ENCODE data around the gene UBE3B. TPM values are rescaled to one million over a fixed set of nuclear protein-coding genes. Genes with fewer than 3 reads are reported as not detected.

UBE3B gene
- polyA plus RNA-seq, 1 donor (not counting 4 experiments of a cell fraction or from before 2014, with no cell fraction given), result 27.1 TPM

DNA sequence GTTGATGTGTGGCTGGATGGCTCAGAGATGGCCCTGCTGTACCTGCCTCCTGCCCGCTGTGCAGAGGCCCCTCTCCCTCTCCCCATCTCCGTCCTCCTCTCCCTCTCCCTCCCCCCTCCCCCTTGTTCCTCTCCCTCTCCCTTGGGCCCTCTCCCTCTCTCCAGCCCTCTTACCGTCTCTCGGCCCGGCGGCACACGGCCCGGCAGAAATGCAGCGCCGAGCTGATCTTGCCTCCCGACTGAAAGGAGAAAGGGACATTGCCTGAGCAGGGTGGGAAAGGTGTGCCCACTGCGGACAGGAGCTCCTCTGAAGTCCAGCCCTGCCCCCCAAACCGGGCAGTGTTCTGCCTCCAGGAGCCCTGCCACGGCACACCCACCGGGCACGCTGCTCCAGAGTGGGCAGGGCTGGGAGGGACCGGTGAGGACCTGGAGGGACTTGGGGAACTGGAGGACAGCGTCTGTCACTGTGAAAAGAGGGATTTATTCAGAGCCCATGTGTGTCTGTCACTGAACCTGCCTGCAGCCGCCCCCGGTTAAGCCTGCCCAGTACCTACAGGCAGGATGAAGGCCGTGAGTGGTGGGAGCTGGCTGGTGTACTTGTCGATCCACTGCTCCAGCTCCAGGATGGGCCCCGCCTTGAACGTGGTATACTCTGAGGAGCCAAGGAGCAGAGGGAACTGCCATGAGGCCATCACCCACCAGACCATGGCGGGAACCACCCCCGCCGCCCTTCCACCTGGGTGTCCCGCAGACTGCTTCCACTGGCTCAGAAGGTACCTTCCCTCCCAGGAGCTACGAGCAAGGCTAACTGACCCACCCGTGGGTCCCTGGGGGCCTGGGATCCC is 83.7 kb downstream of the UBE3B start:
- Histone ChIP-seq H3K9me1 (ENCODE audit: control insufficient read depth, extremely low read depth, insufficient read depth, low read length) (no peaks in the 10 kb centered on the region), H3K27me3 (ENCODE audit: control insufficient read depth, extremely low read depth, insufficient read depth, low read length) (no peaks in the 10 kb centered on the region), H3K4me3 (ENCODE audit: control insufficient read depth in 2 of 3, extremely low read depth in 1 of 3, insufficient read depth in 2 of 3, low read depth in 1 of 3, low read length in 3 of 3) (no peak overlapping the region), H3K4me2 (ENCODE audit: control insufficient read depth, extremely low read depth, insufficient read depth, low read depth, low read length) (no peak overlapping the region), H3K27ac (ENCODE audit: control insufficient read depth, insufficient read depth, low read length) (no peak overlapping the region), H3K36me3 (ENCODE audit: control insufficient read depth in 2 of 2, extremely low read depth in 1 of 2, insufficient read depth in 2 of 2, low read length in 2 of 2) (peaks cover 8 to 13% of the 10 kb centered on the region in 2 experiments), H3K79me2 (ENCODE audit: control insufficient read depth, insufficient read depth, low read length) (no peaks in the 10 kb centered on the region), H3K9me3 (ENCODE audit: control insufficient read depth, low read depth, low read length) (no peaks in the 10 kb centered on the region), H2AFZ (ENCODE audit: control insufficient read depth, low read length) (no peak overlapping the region), H4K20me1 (ENCODE audit: control insufficient read depth, extremely low read depth, insufficient read depth, low read length) (no peaks in the 10 kb centered on the region), H3K9ac (ENCODE audit: control insufficient read depth, extremely low read depth, insufficient read depth, low read length) (no peak overlapping the region), H3K4me1 (ENCODE audit: control insufficient read depth, extremely low read depth, insufficient read depth, low read length) (no peaks in the 10 kb centered on the region)
- dilution Hi-C loops (cut with MboI; ENCODE audit: extremely low pct_ligation_motif_present, low sequenced_read_pairs), result no loop called here
- TF ChIP-seq, protein P1, sequence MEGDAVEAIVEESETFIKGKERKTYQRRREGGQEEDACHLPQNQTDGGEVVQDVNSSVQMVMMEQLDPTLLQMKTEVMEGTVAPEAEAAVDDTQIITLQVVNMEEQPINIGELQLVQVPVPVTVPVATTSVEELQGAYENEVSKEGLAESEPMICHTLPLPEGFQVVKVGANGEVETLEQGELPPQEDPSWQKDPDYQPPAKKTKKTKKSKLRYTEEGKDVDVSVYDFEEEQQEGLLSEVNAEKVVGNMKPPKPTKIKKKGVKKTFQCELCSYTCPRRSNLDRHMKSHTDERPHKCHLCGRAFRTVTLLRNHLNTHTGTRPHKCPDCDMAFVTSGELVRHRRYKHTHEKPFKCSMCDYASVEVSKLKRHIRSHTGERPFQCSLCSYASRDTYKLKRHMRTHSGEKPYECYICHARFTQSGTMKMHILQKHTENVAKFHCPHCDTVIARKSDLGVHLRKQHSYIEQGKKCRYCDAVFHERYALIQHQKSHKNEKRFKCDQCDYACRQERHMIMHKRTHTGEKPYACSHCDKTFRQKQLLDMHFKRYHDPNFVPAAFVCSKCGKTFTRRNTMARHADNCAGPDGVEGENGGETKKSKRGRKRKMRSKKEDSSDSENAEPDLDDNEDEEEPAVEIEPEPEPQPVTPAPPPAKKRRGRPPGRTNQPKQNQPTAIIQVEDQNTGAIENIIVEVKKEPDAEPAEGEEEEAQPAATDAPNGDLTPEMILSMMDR (optimal IDR thresholded peaks at IDR 0.05 in 1 of 3, IDR thresholded peaks at IDR 0.05 in 1 of 3, conservative IDR thresholded peaks at IDR 0.05 in 1 of 3; ENCODE audit: extremely low read depth in 1 of 3, insufficient read depth in 2 of 3, low read length in 3 of 3), result no peak
- no peak for TF ChIP-seq EZH2 (IDR thresholded peaks at IDR 0.05; ENCODE audit: low read length)
- FAIRE-seq, result no peak
- no peak for DNase-seq (ENCODE audit: low read depth, low spot score)

DNA sequence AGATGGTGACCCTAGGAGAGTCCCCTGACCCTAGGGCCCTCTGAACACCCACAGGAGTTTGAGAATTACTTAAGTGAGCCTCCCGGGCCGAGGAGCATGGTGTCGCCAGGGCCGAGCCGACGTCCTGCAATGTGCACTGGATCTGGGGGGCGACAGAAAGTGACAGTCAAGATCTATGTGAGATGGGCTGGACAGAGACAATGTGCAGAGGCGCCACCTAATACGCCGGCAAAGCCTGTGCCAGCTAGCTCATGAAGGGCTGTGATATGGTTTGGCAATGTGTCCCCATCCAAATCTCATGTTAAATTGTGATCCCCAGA is 84.2 kb downstream of the UBE3B start:
- Histone ChIP-seq H3K79me2 (ENCODE audit: control insufficient read depth, insufficient read depth, low read length) (no peaks in the 10 kb centered on the region), H3K27me3 (ENCODE audit: control insufficient read depth, extremely low read depth, insufficient read depth, low read length) (no peaks in the 10 kb centered on the region), H3K4me3 (ENCODE audit: control insufficient read depth in 2 of 3, extremely low read depth in 1 of 3, insufficient read depth in 2 of 3, low read depth in 1 of 3, low read length in 3 of 3) (no peak overlapping the region), H3K36me3 (ENCODE audit: control insufficient read depth in 2 of 2, extremely low read depth in 1 of 2, insufficient read depth in 2 of 2, low read length in 2 of 2) (peaks cover 10 to 17% of the 10 kb centered on the region in 2 experiments), H3K27ac (ENCODE audit: control insufficient read depth, insufficient read depth, low read length) (no peak overlapping the region), H2AFZ (ENCODE audit: control insufficient read depth, low read length) (no peak overlapping the region), H3K9me3 (ENCODE audit: control insufficient read depth, low read depth, low read length) (no peaks in the 10 kb centered on the region), H4K20me1 (ENCODE audit: control insufficient read depth, extremely low read depth, insufficient read depth, low read length) (no peaks in the 10 kb centered on the region), H3K9ac (ENCODE audit: control insufficient read depth, extremely low read depth, insufficient read depth, low read length) (no peak overlapping the region), H3K4me2 (ENCODE audit: control insufficient read depth, extremely low read depth, insufficient read depth, low read depth, low read length) (no peak overlapping the region), H3K9me1 (ENCODE audit: control insufficient read depth, extremely low read depth, insufficient read depth, low read length) (no peaks in the 10 kb centered on the region), H3K4me1 (ENCODE audit: control insufficient read depth, extremely low read depth, insufficient read depth, low read length) (no peaks in the 10 kb centered on the region)
- no peak for DNase-seq (ENCODE audit: low read depth, low spot score)
- dilution Hi-C loops (cut with MboI; ENCODE audit: extremely low pct_ligation_motif_present, low sequenced_read_pairs), result no loop called here
- FAIRE-seq, result no peak
- TF ChIP-seq EZH2 (IDR thresholded peaks at IDR 0.05; ENCODE audit: low read length), result no peak
- TF ChIP-seq, protein P1 (optimal IDR thresholded peaks at IDR 0.05 in 1 of 3, IDR thresholded peaks at IDR 0.05 in 1 of 3, conservative IDR thresholded peaks at IDR 0.05 in 1 of 3; ENCODE audit: extremely low read depth in 1 of 3, insufficient read depth in 2 of 3, low read length in 3 of 3), result no peak
